ENCODE measurements around the gene EIF4G1.

The EIF4G1 gene

GRCh38 chr3:184361532-184361931, 47.1 kb downstream of the EIF4G1 start, which contains the start of the genes CLCN2 and POLR2H:
TSS of gene CLCN2 (minus strand) at chr3:184361605. CDS start at chr3:184361479, 126 bp downstream.
TSS of gene POLR2H (plus strand) at chr3:184361710. CDS start at chr3:184363493, 1,783 bp downstream.
- peaks cover under 1% of the 10 kb centered on the region; the same call in 1 of the 2 replicates for H3K36me3 ChIP-seq (ENCODE audit: insufficient read depth, low read length)
- H4K20me1 ChIP-seq (ENCODE audit: insufficient read depth, low read length, poor library complexity, severe bottlenecking), result peaks cover 15% of the 10 kb centered on the region
- H3K79me2 ChIP-seq (ENCODE audit: insufficient read depth, low read length), result peaks cover 43% of the 10 kb centered on the region
- no peaks in the 10 kb centered on the region for H3F3A ChIP-seq (ENCODE audit: low read depth)
- TF ChIP-seq EZH2phosphoT487 (IDR thresholded peaks at IDR 0.05; ENCODE audit: borderline replicate concordance) (no peak), CTCF (conservative IDR thresholded peaks at IDR 0.05; ENCODE audit: low read length) (no peak)
- peak within 1 kb of the TSS; percentile 85 for H3K4me3 ChIP-seq (ENCODE audit: low read length, poor library complexity, severe bottlenecking)
- H3K27me3 ChIP-seq (ENCODE audit: insufficient read depth, low read length, poor library complexity, severe bottlenecking), result no peaks in the 10 kb centered on the region
- H3K4me1 ChIP-seq (ENCODE audit: insufficient read depth, low read length, poor library complexity, severe bottlenecking), result peaks cover 24% of the 10 kb centered on the region
- H3K9ac ChIP-seq (ENCODE audit: low read depth, low read length, poor library complexity, severe bottlenecking), result peak within 1 kb of the TSS; percentile 91
- H3K9me3 ChIP-seq (ENCODE audit: insufficient read depth, low read depth, low read length), result no peaks in the 10 kb centered on the region
- H3K4me2 ChIP-seq (ENCODE audit: low read depth, low read length, poor library complexity, severe bottlenecking), result peak within 1 kb of the TSS; percentile 86
- H2AFZ ChIP-seq (ENCODE audit: low read length), result peak within 1 kb of the TSS; percentile 90
- H3K9me2 ChIP-seq (replicated peaks; ENCODE audit: low read depth, low read length), result no peaks in the 10 kb centered on the region

GRCh38 chr3:184361932-184362667, 47.7 kb downstream of the EIF4G1 start:
- Histone ChIP-seq H2AFZ (ENCODE audit: low read length) (peak overlapping the region; percentile 90), H3K4me2 (ENCODE audit: low read depth, low read length, poor library complexity, severe bottlenecking) (peak overlapping the region; percentile 73), H3K79me2 (ENCODE audit: insufficient read depth, low read length) (peaks cover 43% of the 10 kb centered on the region), H3K9me2 (replicated peaks; ENCODE audit: low read depth, low read length) (no peaks in the 10 kb centered on the region), H3K4me3 (ENCODE audit: low read length, poor library complexity, severe bottlenecking) (peak overlapping the region; percentile 85), H3K36me3 (ENCODE audit: insufficient read depth, low read length) (peaks cover 4% of the 10 kb centered on the region; the same call in 1 of the 2 replicates), H3F3A (ENCODE audit: low read depth) (no peaks in the 10 kb centered on the region), H4K20me1 (ENCODE audit: insufficient read depth, low read length, poor library complexity, severe bottlenecking) (peaks cover 15% of the 10 kb centered on the region), H3K27me3 (ENCODE audit: insufficient read depth, low read length, poor library complexity, severe bottlenecking) (no peaks in the 10 kb centered on the region), H3K9ac (ENCODE audit: low read depth, low read length, poor library complexity, severe bottlenecking) (peak overlapping the region; percentile 91), H3K4me1 (ENCODE audit: insufficient read depth, low read length, poor library complexity, severe bottlenecking) (peaks cover 26% of the 10 kb centered on the region), H3K9me3 (ENCODE audit: insufficient read depth, low read depth, low read length) (no peaks in the 10 kb centered on the region)
- TF ChIP-seq EZH2phosphoT487 (IDR thresholded peaks at IDR 0.05; ENCODE audit: borderline replicate concordance), result no peak
- no peak for TF ChIP-seq CTCF (conservative IDR thresholded peaks at IDR 0.05; ENCODE audit: low read length)

GRCh38 chr3:184362668-184363546, 48.5 kb downstream of the EIF4G1 start:
- TF ChIP-seq EZH2phosphoT487 (IDR thresholded peaks at IDR 0.05; ENCODE audit: borderline replicate concordance) (no peak), CTCF (conservative IDR thresholded peaks at IDR 0.05; ENCODE audit: low read length) (peak; percentile 64)
- Histone ChIP-seq H3K9ac (ENCODE audit: low read depth, low read length, poor library complexity, severe bottlenecking) (peak overlapping the region; percentile 91), H3K79me2 (ENCODE audit: insufficient read depth, low read length) (peaks cover 43% of the 10 kb centered on the region), H3K36me3 (ENCODE audit: insufficient read depth, low read length) (peaks cover 8% of the 10 kb centered on the region; the same call in 1 of the 2 replicates), H4K20me1 (ENCODE audit: insufficient read depth, low read length, poor library complexity, severe bottlenecking) (peaks cover 15% of the 10 kb centered on the region), H3K9me2 (replicated peaks; ENCODE audit: low read depth, low read length) (no peaks in the 10 kb centered on the region), H2AFZ (ENCODE audit: low read length) (peak overlapping the region; percentile 90), H3K27me3 (ENCODE audit: insufficient read depth, low read length, poor library complexity, severe bottlenecking) (no peaks in the 10 kb centered on the region), H3K4me3 (ENCODE audit: low read length, poor library complexity, severe bottlenecking) (peak overlapping the region; percentile 85), H3K4me2 (ENCODE audit: low read depth, low read length, poor library complexity, severe bottlenecking) (peak overlapping the region; percentile 81), H3K4me1 (ENCODE audit: insufficient read depth, low read length, poor library complexity, severe bottlenecking) (peaks cover 26% of the 10 kb centered on the region), H3K9me3 (ENCODE audit: insufficient read depth, low read depth, low read length) (no peaks in the 10 kb centered on the region), H3F3A (ENCODE audit: low read depth) (no peaks in the 10 kb centered on the region)
